OCI-LY3 (cell line): ENCODE measurements around the gene AATK.

Experiments used
- EZH2phosphoT487 ChIP-seq: fragments of 200-600 bp; shearing (Covaris generic); IDR thresholded peaks from 2 replicates; pipeline ENCODE4 v1.6.1; 2018; ENCODE audit warnings: antibody characterized with exemption, mixed run types, low read depth
- TF ChIP-seq, protein P1 (sequence below): fragments of 200-600, 300-600 bp; sonication (generic); IDR thresholded peaks from 2 replicates; pipeline ENCODE4 v1.5.1; 2014; ENCODE audit warnings: antibody characterized with exemption, low read length, low read depth

- TF ChIP-seq, protein P1, sequence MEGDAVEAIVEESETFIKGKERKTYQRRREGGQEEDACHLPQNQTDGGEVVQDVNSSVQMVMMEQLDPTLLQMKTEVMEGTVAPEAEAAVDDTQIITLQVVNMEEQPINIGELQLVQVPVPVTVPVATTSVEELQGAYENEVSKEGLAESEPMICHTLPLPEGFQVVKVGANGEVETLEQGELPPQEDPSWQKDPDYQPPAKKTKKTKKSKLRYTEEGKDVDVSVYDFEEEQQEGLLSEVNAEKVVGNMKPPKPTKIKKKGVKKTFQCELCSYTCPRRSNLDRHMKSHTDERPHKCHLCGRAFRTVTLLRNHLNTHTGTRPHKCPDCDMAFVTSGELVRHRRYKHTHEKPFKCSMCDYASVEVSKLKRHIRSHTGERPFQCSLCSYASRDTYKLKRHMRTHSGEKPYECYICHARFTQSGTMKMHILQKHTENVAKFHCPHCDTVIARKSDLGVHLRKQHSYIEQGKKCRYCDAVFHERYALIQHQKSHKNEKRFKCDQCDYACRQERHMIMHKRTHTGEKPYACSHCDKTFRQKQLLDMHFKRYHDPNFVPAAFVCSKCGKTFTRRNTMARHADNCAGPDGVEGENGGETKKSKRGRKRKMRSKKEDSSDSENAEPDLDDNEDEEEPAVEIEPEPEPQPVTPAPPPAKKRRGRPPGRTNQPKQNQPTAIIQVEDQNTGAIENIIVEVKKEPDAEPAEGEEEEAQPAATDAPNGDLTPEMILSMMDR, result no peak
- TF ChIP-seq EZH2phosphoT487, result no peak
Observed at GRCh38 chr17:81150377-81151077, 15.5 kb downstream of the AATK start.
